Measurements from ENCODE around the gene PBX4. TPM values are rescaled to one million over a fixed set of nuclear protein-coding genes. Genes with fewer than 3 reads are reported as not detected.

PBX4 gene
- total and polyA plus RNA-seq, 2 of the 8 experiments (the other 6 are each of a cell fraction or from before 2014, with no cell fraction given): 3.4 to 3.8 TPM

DNA sequence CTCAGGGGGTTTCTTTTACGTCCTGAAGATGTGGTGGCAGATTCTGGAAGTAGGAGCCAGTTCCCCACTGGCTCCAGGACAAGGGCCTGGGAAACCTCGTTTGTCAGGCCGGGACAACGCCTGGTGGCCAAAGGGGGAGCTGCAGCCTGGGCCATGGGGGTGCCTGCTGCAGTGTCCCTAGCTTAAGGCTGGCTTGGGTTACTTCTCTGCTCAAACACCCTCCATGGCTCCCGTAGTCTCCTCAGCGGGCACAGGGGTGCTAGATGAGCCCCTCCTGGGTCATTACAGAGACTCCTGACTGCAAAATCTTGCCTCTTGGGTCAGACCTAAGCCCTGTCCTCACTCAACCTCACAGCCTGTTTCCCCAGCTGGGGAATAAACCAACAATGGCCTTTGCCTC lies 65.7 kb downstream of the PBX4 start:
- H2AFZ ChIP-seq (ENCODE audit: low read length): no peak overlapping the region
- POLR2A ChIA-PET (ENCODE audit: partially characterized antibody): interaction anchor here (1.2 to 2.2 kb wide), 5 partner anchors 17 to 91 kb away, joined by 3 to 11 read pairs (median 6); partner anchors contain the start of gene YJEFN3
- no peak for FAIRE-seq

More for the DNA sequence above, 65.7 kb downstream of the PBX4 start:
- Histone ChIP-seq H3K4me2 (ENCODE audit: insufficient read depth in 1 of 2, low read depth in 2 of 2, low read length in 2 of 2) (no peak overlapping the region), H3K14ac (ENCODE audit: insufficient read length) (no peak overlapping the region), H2BK12ac (ENCODE audit: low read depth, low read length) (no peak overlapping the region), H4K5ac (ENCODE audit: insufficient read length, low read depth, low read length) (no peak overlapping the region), H4K8ac (ENCODE audit: extremely low read depth, insufficient read depth, low read length) (no peak overlapping the region), H3K36me3 (ENCODE audit: control insufficient read depth in 2 of 4, insufficient read depth in 4 of 4, low read length in 3 of 4) (no peaks in the 10 kb centered on the region), H2BK15ac (ENCODE audit: low read length) (no peak overlapping the region), H3K56ac (replicated peaks; ENCODE audit: insufficient read length, low read depth, low read length) (no peak overlapping the region), H3K79me1 (ENCODE audit: low read depth, low read length) (0 out of 2 replicates have a peak, but pooled peaks cover 2% of the 10 kb centered on the region), H3K9ac (replicated peaks in 1 of 4; ENCODE audit: extremely low read depth in 1 of 4, low read depth in 3 of 4, low read length in 3 of 4) (no peak overlapping the region), H2BK5ac (ENCODE audit: low read depth, low read length) (no peak overlapping the region), H3K79me2 (ENCODE audit: control insufficient read depth in 1 of 2, insufficient read depth in 2 of 2, low read length in 2 of 2) (no peaks in the 10 kb centered on the region), H3K4me1 (replicated peaks in 1 of 4; ENCODE audit: control insufficient read depth in 3 of 4, insufficient read depth in 4 of 4, low read length in 3 of 4) (no peaks in the 10 kb centered on the region; a peak in 3 of 7 replicates), H2AK5ac (ENCODE audit: low read depth, low read length) (no peak overlapping the region), H3K4ac (replicated peaks; ENCODE audit: insufficient read length, low read depth, low read length) (no peak overlapping the region), H4K91ac (replicated peaks; ENCODE audit: insufficient read length, low read length) (no peak overlapping the region), H3K4me3 (ENCODE audit: extremely low read depth in 1 of 4, insufficient read depth in 2 of 4, low read depth in 3 of 4, low read length in 4 of 4) (no peak overlapping the region), H3K23ac (ENCODE audit: insufficient read length) (no peak overlapping the region), H4K20me1 (replicated peaks in 1 of 2; ENCODE audit: control insufficient read depth in 1 of 2, insufficient read depth in 2 of 2, low read length in 2 of 2) (no peaks in the 10 kb centered on the region), H2BK20ac (ENCODE audit: low read length) (no peak overlapping the region), H3K27me3 (replicated peaks in 1 of 4; ENCODE audit: control insufficient read depth in 3 of 4, extremely low read depth in 1 of 4, insufficient read depth in 3 of 4, low read length in 3 of 4) (no peaks in the 10 kb centered on the region; a peak in 1 of 7 replicates), H3K9me3 (ENCODE audit: insufficient read depth in 2 of 2, low read depth in 1 of 2, low read length in 1 of 2) (no peaks in the 10 kb centered on the region), H2BK120ac (replicated peaks; ENCODE audit: low read depth, low read length) (no peak overlapping the region), H3K27ac (ENCODE audit: low read depth, low read length) (no peak overlapping the region), H3K18ac (ENCODE audit: extremely low read depth, low read length) (no peak overlapping the region), H3K23me2 (ENCODE audit: low read depth, low read length) (no peaks in the 10 kb centered on the region)
- 62% methylated on average over 5 of the region's 6 CpGs; no CpG with 5 or more reads in 1 of the 2 experiments for WGBS, 2 experiments (ENCODE audit: extremely low coverage in 1 of 2, insufficient coverage in 1 of 2, insufficient read length in 1 of 2, insufficient replicate concordance in 2 of 2, low coverage in 1 of 2, low lambda C conversion rate in 2 of 2, missing lambda C conversion rate in 1 of 2)
- peak in 1 of 2 experiments; percentile 92 for DNase-seq (ENCODE audit: low read depth in 1 of 2, low spot score in 2 of 2)
- CTCF ChIA-PET (ENCODE audit: partially characterized antibody): interaction anchor here (0.6 to 15.7 kb wide), 23 partner anchors 9 to 949 kb away, joined by 3 to 223 read pairs (median 6); partner anchors contain the start of genes CILP2, GMIP and YJEFN3
